Trophoblast cell (in vitro differentiated cells and primary cell): ENCODE results near the gene GJA10.

ENCODE experiments used
- DNase-seq, 2 donors: peaks; one replicate each; pipeline ENCODE4 v3.0.0-alpha.2; 2016
- H2AFZ ChIP-seq: 2 replicates; pipeline ENCODE4 v1.6.1; 2013; ENCODE audit warnings: low read length, moderate library complexity, mild to moderate bottlenecking; ENCODE audit not compliant: insufficient read depth, poor library complexity
- H2AK5ac ChIP-seq: 2 replicates; pipeline ENCODE4 v1.6.1; 2013; ENCODE audit warnings: mild to moderate bottlenecking, low read length
- H2BK120ac ChIP-seq: 2 replicates; pipeline ENCODE4 v1.6.1; 2013; ENCODE audit warnings: low read length, mild to moderate bottlenecking, moderate library complexity; ENCODE audit not compliant: insufficient read depth, poor library complexity
- H2BK12ac ChIP-seq: 2 replicates; pipeline ENCODE4 v1.6.1; 2013; ENCODE audit warnings: mild to moderate bottlenecking, low read length, moderate library complexity
- H2BK5ac ChIP-seq: 2 replicates; pipeline ENCODE4 v1.6.1; 2013; ENCODE audit warnings: low read length, low read depth, moderate library complexity, mild to moderate bottlenecking; ENCODE audit not compliant: poor library complexity
- H3K14ac ChIP-seq: 2 replicates; pipeline ENCODE4 v1.6.1; 2013; ENCODE audit warnings: mild to moderate bottlenecking, low read length
- H3K18ac ChIP-seq: 2 replicates; pipeline ENCODE4 v1.6.1; 2013; ENCODE audit warnings: mild to moderate bottlenecking, low read length
- H3K23ac ChIP-seq: 2 replicates; pipeline ENCODE4 v1.6.1; 2013; ENCODE audit warnings: low read length
- H3K27ac ChIP-seq: 2 replicates; pipeline ENCODE4 v1.5.1; 2013; ENCODE audit warnings: low read depth, mild to moderate bottlenecking, inconsistent platforms, low read length, moderate library complexity
- H3K27me3 ChIP-seq: 2 replicates; pipeline ENCODE4 v1.6.1; 2013; ENCODE audit warnings: inconsistent platforms, mild to moderate bottlenecking, low read length, moderate library complexity; ENCODE audit not compliant: insufficient read depth
- H3K36me3 ChIP-seq, 2 experiments: 1 replicate in 1 of 2; 2 replicates in 1 of 2; pipeline ENCODE4 v1.6.1; 2013; ENCODE audit warnings: low read length in 2 of 2, mild to moderate bottlenecking in 2 of 2, moderate library complexity in 1 of 2; ENCODE audit not compliant: insufficient read depth in 2 of 2, control insufficient read depth in 1 of 2
- H3K4ac ChIP-seq: 2 replicates; pipeline ENCODE4 v1.6.1; 2013; ENCODE audit warnings: low read depth, mild to moderate bottlenecking, low read length, moderate library complexity
- H3K4me1 ChIP-seq, 2 experiments: 1 replicate in 1 of 2; 2 replicates in 1 of 2; pipeline ENCODE4 v1.6.1; 2013; ENCODE audit warnings: low read length in 2 of 2, mild to moderate bottlenecking in 2 of 2, moderate library complexity in 1 of 2; ENCODE audit not compliant: insufficient read depth in 2 of 2, control insufficient read depth in 1 of 2
- H3K4me2 ChIP-seq: 2 replicates; pipeline ENCODE4 v1.6.1; 2013; ENCODE audit warnings: inconsistent platforms, mild to moderate bottlenecking, low read length, moderate library complexity
- H3K4me3 ChIP-seq: 2 replicates; pipeline ENCODE4 v1.5.1; 2013; ENCODE audit warnings: mild to moderate bottlenecking, low read depth, low read length, inconsistent platforms
- H3K79me1 ChIP-seq: one replicate; pipeline ENCODE4 v1.6.1; 2013; ENCODE audit warnings: low read length
- H3K79me2 ChIP-seq: 2 replicates; pipeline ENCODE4 v1.6.1; 2013; ENCODE audit warnings: low read length, mild to moderate bottlenecking; ENCODE audit not compliant: control insufficient read depth, insufficient read depth, poor library complexity
- H3K9ac ChIP-seq: 2 replicates; pipeline ENCODE4 v1.6.1; 2013; ENCODE audit warnings: mild to moderate bottlenecking, low read length
- H3K9me3 ChIP-seq: 2 replicates; pipeline ENCODE4 v1.6.1; 2013; ENCODE audit warnings: low read depth, mild to moderate bottlenecking, control low read depth, inconsistent platforms, low read length; ENCODE audit not compliant: insufficient read depth
- H4K12ac ChIP-seq: 2 replicates; pipeline ENCODE4 v1.6.1; 2013; ENCODE audit warnings: low read depth, mild to moderate bottlenecking, low read length, moderate library complexity
- H4K8ac ChIP-seq: 2 replicates; pipeline ENCODE4 v1.6.1; 2013; ENCODE audit warnings: low read depth, mild to moderate bottlenecking, low read length, moderate library complexity
- H4K91ac ChIP-seq: one replicate; pipeline ENCODE4 v1.6.1; 2013; ENCODE audit warnings: low read depth, mild to moderate bottlenecking, low read length, moderate library complexity
- WGBS: extraction: QIAGEN DNeasy Blood & Tissue Kit; methylation state at CpG from one replicate; pipeline ENCODE4 v1.1.7; 2013; ENCODE audit warnings: missing lambda C conversion rate; ENCODE audit not compliant: insufficient read length, insufficient coverage; ENCODE audit errors: extremely low coverage; 5-methylcytosine and 5-hydroxymethylcytosine counted together

The GJA10 gene

DNA sequence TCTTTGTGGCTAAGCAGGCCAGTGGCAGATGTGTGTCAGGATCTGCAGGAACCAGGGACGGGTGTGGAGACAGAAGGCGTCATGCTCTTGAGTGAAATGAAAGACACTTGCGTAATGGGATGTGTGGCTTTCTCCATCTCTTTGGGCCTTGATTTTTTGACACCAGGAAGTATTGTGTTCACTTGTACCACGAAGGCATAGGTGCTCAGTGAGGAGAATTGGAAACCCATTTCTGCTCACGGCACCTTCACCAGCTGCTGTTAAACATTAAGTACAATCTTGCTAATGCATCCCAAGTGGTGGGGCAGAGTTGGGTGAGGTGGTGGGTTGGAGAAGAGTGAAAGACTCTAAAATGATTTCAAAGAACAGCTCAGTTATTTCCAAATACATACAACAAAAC is 30.0 kb downstream of the GJA10 start:
- Histone ChIP-seq H3K79me2 (no peaks in the 10 kb centered on the region), H3K79me1 (no peaks in the 10 kb centered on the region), H3K4me2 (no peak overlapping the region), H3K4me1 (no peaks in the 10 kb centered on the region), H3K9me3 (no peaks in the 10 kb centered on the region), H3K9ac (no peak overlapping the region), H3K27ac (no peak overlapping the region), H3K36me3 (no peaks in the 10 kb centered on the region), H3K18ac (no peak overlapping the region), H3K23ac (no peak overlapping the region), H2BK120ac (no peak overlapping the region), H4K91ac (no peak overlapping the region), H4K12ac (no peak overlapping the region), H2AFZ (no peak overlapping the region), H3K4me3 (no peak overlapping the region), H4K8ac (no peak overlapping the region), H2BK12ac (no peak overlapping the region), H3K14ac (no peak overlapping the region), H2BK5ac (no peak overlapping the region), H2AK5ac (no peak overlapping the region), H3K4ac (no peak overlapping the region), H3K27me3 (no peaks in the 10 kb centered on the region)
- no peak for DNase-seq
- no CpG with 5 or more reads among the region's 5 CpGs for WGBS

GRCh38 chr6:89925826-89926225 is 31.6 kb downstream of the GJA10 start:
- Histone ChIP-seq H3K4ac (no peak overlapping the region), H3K18ac (no peak overlapping the region), H4K91ac (no peak overlapping the region), H3K4me3 (no peak overlapping the region), H3K23ac (no peak overlapping the region), H3K27me3 (no peaks in the 10 kb centered on the region), H2BK5ac (no peak overlapping the region), H3K79me2 (peaks cover under 1% of the 10 kb centered on the region), H3K27ac (no peak overlapping the region), H2BK12ac (no peak overlapping the region), H3K14ac (no peak overlapping the region), H4K12ac (no peak overlapping the region), H3K4me1 (peaks cover 8 to 9% of the 10 kb centered on the region in 2 experiments), H4K8ac (no peak overlapping the region), H3K4me2 (no peak overlapping the region), H3K36me3 (peaks cover 0 to 1% of the 10 kb centered on the region in 2 experiments), H3K9me3 (no peaks in the 10 kb centered on the region), H3K79me1 (no peaks in the 10 kb centered on the region), H2BK120ac (no peak overlapping the region), H2AK5ac (no peak overlapping the region), H2AFZ (no peak overlapping the region), H3K9ac (no peak overlapping the region)
- WGBS: no CpG with 5 or more reads among the region's 2 CpGs
- no peak for DNase-seq

DNA sequence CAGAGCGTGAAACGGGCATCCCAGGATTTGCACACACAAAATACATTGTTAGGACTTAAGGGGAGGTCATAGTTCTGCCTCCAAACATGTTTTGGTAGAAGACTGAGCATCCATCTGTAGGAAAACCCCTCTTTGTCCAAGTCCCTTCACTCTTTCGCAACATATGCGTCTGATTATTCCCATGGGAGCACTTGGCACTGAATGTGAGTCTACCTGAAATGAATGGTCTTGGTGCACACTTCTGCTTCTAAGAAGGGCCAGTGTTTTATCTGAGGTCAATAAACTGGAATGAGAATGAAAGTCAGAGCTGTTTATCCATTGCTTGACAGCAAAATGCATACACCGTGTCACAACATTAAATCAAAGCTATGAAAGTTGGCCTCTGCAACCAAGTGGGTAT is 33.0 kb downstream of the GJA10 start:
- Histone ChIP-seq H3K9ac (no peak overlapping the region), H3K4me2 (no peak overlapping the region), H4K12ac (no peak overlapping the region), H3K79me2 (peaks cover 1% of the 10 kb centered on the region), H3K23ac (no peak overlapping the region), H3K27ac (no peak overlapping the region), H3K14ac (no peak overlapping the region), H3K4me1 (peaks cover 9 to 12% of the 10 kb centered on the region in 2 experiments), H3K4me3 (no peak overlapping the region), H3K27me3 (no peaks in the 10 kb centered on the region), H2BK120ac (no peak overlapping the region), H2AK5ac (no peak overlapping the region), H2AFZ (no peak overlapping the region), H2BK12ac (no peak overlapping the region), H4K8ac (no peak overlapping the region), H3K79me1 (no peaks in the 10 kb centered on the region), H3K18ac (no peak overlapping the region), H3K4ac (no peak overlapping the region), H4K91ac (no peak overlapping the region), H2BK5ac (no peak overlapping the region), H3K9me3 (no peaks in the 10 kb centered on the region), H3K36me3 (peaks cover 3 to 4% of the 10 kb centered on the region in 2 experiments)
- DNase-seq: no peak
- WGBS: no CpG with 5 or more reads among the region's 5 CpGs

GRCh38 chr6:89927791-89928550 is 33.7 kb downstream of the GJA10 start:
- no peaks in the 10 kb centered on the region for H3K27me3 ChIP-seq
- no peaks in the 10 kb centered on the region for H3K79me1 ChIP-seq
- no peak overlapping the region for H3K4me3 ChIP-seq
- H3K4me2 ChIP-seq: no peak overlapping the region
- H3K23ac ChIP-seq: no peak overlapping the region
- H2AFZ ChIP-seq: no peak overlapping the region
- WGBS: no CpG with 5 or more reads among the region's 6 CpGs
- no peak overlapping the region for H4K8ac ChIP-seq
- H3K18ac ChIP-seq: no peak overlapping the region
- no peak overlapping the region for H2BK12ac ChIP-seq
- no peak overlapping the region for H3K27ac ChIP-seq
- no peak overlapping the region for H4K91ac ChIP-seq
- peaks cover 1% of the 10 kb centered on the region for H3K79me2 ChIP-seq
- H3K36me3 ChIP-seq: peaks cover 6 to 7% of the 10 kb centered on the region in 2 experiments
- H4K12ac ChIP-seq: no peak overlapping the region
- DNase-seq: no peak
- H3K9ac ChIP-seq: no peak overlapping the region
- H3K4me1 ChIP-seq: peaks cover 9 to 12% of the 10 kb centered on the region in 2 experiments
- no peak overlapping the region for H3K4ac ChIP-seq
- no peak overlapping the region for H2BK5ac ChIP-seq
- H2AK5ac ChIP-seq: no peak overlapping the region
- H3K9me3 ChIP-seq: no peaks in the 10 kb centered on the region
- no peak overlapping the region for H2BK120ac ChIP-seq
- H3K14ac ChIP-seq: no peak overlapping the region
